H1 (cell line): ENCODE measurements around the gene SH3RF3.

Experiments used
- CTCF ChIP-seq, 3 experiments: IDR thresholded peaks; 1 replicate in 2 of 3; 2 replicates in 1 of 3; pipeline versions ENCODE4 v1.5.1 to v1.6.1; 2011; ENCODE audit warnings: low read length in 3 of 3, mild to moderate bottlenecking in 3 of 3, inconsistent platforms in 2 of 3, low read depth in 1 of 3, moderate library complexity in 1 of 3; ENCODE audit not compliant: insufficient read depth in 1 of 3; ENCODE audit errors: control extremely low read depth in 1 of 3
- KDM1A ChIP-seq: fragments of 200-600, 300-600 bp; sonication (generic); IDR thresholded peaks from 2 replicates; pipeline ENCODE4 v1.7.1; 2016; ENCODE audit warnings: mild to moderate bottlenecking, low read length, borderline replicate concordance
- POLR2AphosphoS5 ChIP-seq: IDR thresholded peaks from 2 replicates; pipeline ENCODE4 v1.6.1; 2011; ENCODE audit warnings: low read depth, low read length
- TAF1 ChIP-seq: IDR thresholded peaks from 2 replicates; pipeline ENCODE4 v1.6.1; 2011; ENCODE audit warnings: mild to moderate bottlenecking, low read depth, low read length
- ZNF274 ChIP-seq: IDR thresholded peaks from 2 replicates; pipeline ENCODE4 v1.7.0; 2012; ENCODE audit warnings: low read length, borderline replicate concordance; ENCODE audit errors: extremely low read depth
- TF ChIP-seq, protein P1 (sequence below): IDR thresholded peaks from 2 replicates; pipeline ENCODE4 v1.6.1; 2011; ENCODE audit warnings: low read length, improper control_type of control experiment

GRCh38 chr2:109272461-109272860, 143.5 kb downstream of the SH3RF3 start:
- TF ChIP-seq KDM1A (no peak), POLR2AphosphoS5 (no peak), ZNF274 (no peak), CTCF (IDR thresholded peaks at IDR 0.05; ENCODE audit: control extremely low read depth in 1 of 3, insufficient read depth in 1 of 3, low read depth in 1 of 3, low read length in 3 of 3) (no peak), TAF1 (no peak)
- TF ChIP-seq, protein P1, sequence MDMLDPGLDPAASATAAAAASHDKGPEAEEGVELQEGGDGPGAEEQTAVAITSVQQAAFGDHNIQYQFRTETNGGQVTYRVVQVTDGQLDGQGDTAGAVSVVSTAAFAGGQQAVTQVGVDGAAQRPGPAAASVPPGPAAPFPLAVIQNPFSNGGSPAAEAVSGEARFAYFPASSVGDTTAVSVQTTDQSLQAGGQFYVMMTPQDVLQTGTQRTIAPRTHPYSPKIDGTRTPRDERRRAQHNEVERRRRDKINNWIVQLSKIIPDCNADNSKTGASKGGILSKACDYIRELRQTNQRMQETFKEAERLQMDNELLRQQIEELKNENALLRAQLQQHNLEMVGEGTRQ = no peak
